GM19351 (cell line): ENCODE measurements around the gene ANTXR2.
"Not testable (repeated sequence)": the region's sequence is repeated elsewhere in the genome, so short reads cannot be mapped to it uniquely, and the experiment has no call there.

Source experiments
- ATAC-seq: cut with Tn5 transposase; IDR thresholded peaks from one replicate; pipeline ENCODE4 v1.9.1; 2021; ENCODE audit warnings: mild to moderate bottlenecking, moderate library complexity; ENCODE audit not compliant: unreplicated experiment

ANTXR2 gene

DNA sequence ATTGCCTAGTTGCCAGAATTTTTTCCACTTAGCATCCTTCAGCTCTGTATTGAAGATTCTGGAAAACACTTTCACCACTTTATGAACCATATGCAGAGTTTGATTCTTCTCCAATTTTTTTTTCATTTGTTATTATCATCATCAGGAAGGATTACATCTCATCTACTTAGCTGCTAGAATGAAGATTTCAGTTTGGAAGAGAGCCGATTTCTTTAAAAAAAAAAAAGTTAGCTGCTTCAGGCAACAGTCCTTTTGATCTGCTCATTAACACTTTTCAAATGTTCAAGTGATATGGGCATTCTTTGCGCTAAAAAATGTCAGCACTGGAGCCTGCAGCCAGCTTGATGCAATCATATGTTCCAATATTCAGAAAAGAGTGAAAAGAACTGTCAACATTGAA is 76.2 kb downstream of the ANTXR2 start:
- ATAC-seq = no peak

GRCh38 chr4:79993476-79993875 is 79.6 kb downstream of the ANTXR2 start:
- no peak for ATAC-seq

GRCh38 chr4:79991601-79992000 is 81.4 kb downstream of the ANTXR2 start:
- ATAC-seq = no peak

GRCh38 chr4:79991100-79991499 is 81.9 kb downstream of the ANTXR2 start:
- ATAC-seq = not testable (repeated sequence)

- no peak for ATAC-seq
These were observed 85.6 kb downstream of the ANTXR2 start for GRCh38 chr4:79987401-79987800.

DNA sequence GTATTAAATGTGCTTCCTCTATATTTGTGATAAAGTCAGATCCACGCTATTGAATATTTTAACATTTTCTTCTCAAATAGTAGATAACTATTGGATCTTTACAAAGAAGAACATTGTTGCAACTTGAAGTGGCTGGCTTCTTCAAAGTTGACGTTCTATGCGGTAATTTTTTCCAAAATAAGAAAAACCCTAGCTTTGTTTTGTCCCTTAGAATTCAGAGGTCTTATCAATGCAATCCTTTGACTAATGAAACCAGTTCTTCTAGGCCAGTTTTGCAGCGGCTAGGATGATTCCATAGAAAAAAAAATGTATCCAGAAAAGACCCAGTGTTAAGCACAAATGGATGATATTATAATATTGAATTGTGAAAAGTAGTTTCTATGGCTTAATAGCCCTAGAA is 89.6 kb downstream of the ANTXR2 start:
- no peak for ATAC-seq

GRCh38 chr4:79982601-79983322 is 90.3 kb downstream of the ANTXR2 start:
- ATAC-seq = no peak

DNA sequence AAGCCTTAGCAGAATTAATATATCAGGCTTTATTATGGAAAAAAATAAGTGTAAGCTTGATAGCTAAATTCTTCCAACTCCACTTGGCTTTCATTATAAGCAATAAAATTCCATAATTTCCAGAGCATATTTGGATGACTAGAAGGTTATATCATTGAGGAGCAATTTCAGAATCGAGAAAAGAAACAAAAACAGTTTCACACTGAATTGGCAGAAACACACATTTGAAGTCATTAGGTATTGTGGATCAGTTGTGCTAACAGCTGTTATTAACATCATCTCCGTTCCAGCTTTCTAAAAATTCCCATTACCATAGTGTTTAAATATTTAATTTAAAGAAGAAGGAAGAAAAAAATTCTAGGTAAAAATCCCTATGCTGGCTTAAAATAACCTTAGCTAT is 92.6 kb downstream of the ANTXR2 start:
- no peak for ATAC-seq

GRCh38 chr4:79979785-79980437 is 93.1 kb downstream of the ANTXR2 start:
- no peak for ATAC-seq

- no peak for ATAC-seq
These were observed 95.7 kb downstream of the ANTXR2 start for GRCh38 chr4:79977131-79977840.

GRCh38 chr4:79964400-79965211 is 108.4 kb downstream of the ANTXR2 start:
- ATAC-seq = no peak

GRCh38 chr4:79964020-79964399 is 109.0 kb downstream of the ANTXR2 start:
- ATAC-seq = no peak

DNA sequence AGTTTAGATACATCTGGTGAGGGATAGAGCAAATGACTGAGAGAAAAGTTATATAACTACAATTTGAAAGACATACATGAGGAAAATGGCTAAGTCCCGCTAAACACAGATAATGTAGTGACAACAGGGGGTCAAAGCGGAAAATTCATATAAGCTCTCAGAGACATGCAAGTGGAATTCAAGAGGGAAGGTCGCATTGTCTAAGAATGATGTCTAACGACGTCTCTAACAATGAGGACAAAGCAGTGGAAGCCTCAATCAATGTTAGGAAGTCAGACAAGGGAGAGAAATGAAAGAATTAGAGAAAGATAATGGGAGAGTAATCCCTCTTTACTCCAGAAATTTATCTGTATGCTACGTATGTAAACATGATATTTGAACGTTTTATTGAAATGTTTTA is 113.4 kb downstream of the ANTXR2 start:
- ATAC-seq = no peak

DNA sequence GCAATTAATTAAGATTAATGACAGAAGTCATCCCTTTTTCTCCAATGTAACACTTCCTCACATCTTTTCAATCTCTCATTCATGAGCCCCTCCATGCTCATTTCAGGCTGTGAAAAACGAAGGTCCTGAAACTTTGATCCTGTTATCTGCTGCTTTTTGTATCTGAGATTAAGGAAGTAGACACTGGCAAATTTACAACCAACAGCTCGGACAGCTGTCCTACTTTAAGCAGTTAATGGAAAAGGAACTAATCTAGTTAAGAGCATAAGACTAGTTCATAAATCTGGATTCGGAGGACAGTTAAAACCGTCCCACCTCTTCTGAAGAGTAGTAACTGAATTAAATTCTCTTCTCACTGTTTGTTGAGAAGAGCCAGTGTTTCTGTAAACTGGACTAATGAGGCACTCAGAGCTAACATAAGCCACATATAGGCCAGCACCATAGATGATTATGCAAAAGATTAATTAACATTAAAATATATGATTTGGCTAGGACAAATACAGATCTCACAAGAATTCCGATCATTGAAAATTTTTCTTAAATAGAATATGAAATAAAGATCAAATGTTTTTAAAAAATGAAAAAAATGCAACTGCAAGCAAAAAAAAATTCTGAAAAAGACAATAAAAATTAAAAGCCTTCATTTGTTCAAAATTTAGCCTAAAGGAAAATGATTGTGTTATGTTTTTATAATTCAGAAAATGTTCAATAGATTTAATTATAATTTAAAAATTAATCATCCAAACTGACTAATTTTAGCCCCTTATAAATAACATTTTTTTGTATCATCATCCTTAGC is 114.4 kb downstream of the ANTXR2 start:
- no peak for ATAC-seq

- ATAC-seq = no peak
These were observed 123.9 kb downstream of the ANTXR2 start for GRCh38 chr4:79949178-79949577.

GRCh38 chr4:79948739-79949138 is 124.3 kb downstream of the ANTXR2 start:
- no peak for ATAC-seq

DNA sequence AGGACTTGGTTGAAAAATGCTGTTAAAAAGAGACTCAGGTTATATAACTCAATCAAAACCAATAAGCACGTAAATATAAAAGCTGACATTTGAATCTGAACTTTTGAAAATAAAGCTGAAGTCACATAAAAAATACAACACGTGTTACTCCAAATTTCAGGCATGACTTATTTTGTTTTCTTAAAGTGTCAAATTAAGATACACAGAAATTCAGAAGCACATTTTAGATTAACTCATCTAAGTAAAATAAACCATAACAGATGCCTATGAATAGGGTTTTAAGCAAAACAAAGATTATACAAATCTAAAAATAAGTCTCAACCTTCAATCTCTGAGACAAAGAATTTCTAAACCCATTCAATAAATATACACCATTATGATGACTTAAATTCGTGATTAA is 124.8 kb downstream of the ANTXR2 start:
- no peak for ATAC-seq

DNA sequence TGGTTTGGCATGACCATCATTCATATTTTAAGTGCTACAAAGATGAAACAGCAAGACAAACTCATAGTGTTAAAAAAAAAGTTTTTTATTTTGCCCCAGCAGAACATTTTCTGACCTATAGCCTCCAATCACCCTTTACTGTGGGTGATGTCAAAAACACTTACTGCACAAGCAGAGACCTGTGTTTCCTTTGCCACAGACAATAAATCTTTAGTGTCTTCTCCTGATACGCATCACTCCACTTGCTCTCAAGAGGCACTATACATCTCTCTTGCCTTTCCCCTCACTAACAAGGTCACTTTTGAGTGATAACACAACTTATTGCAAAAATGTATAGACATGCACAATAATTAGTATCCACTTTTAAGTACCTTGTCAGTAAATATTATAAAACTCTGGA is 125.6 kb downstream of the ANTXR2 start:
- no peak for ATAC-seq

DNA sequence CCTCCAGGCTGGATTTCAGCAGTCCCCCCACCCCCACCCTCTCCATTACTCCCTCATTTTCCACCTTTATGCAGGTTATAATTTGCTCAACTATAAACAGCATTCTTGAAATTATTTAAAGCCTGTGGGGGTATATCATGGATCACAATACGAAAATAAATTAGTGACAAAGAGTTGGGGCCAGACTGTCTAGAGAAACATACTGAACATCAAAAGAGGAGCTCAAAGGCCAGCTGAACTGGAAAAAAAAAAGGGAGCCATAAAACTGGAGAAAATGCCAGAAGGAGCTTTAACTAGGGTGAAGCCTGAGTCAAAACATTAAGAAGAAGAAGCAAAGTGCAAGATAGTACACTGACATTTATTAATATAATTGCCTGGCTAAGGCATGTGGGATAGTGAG is 137.8 kb downstream of the ANTXR2 start:
- no peak for ATAC-seq

DNA sequence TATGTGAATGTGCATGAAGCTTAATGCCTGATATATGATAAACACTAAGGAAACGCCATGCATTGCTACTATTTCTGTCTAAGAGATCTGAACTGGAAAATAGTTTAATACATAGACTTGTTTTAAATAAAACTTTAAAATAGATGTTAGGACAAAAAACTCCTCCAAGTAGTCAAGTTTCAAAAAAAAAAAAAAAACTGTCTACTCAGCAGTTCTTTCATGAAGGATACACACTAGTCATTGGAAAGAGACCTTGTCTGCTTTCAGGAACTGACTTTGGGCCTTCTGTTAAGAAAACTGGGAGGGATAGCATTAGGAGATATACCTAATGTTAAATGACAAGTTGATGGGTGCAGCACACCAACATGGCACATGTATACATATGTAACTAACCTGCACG is 138.4 kb downstream of the ANTXR2 start:
- no peak for ATAC-seq
